ENCODE results near the gene POGK.
"Not testable (repeated sequence)": the region's sequence is repeated elsewhere in the genome, so short reads cannot be mapped to it uniquely, and the experiment has no call there.

The POGK gene

DNA sequence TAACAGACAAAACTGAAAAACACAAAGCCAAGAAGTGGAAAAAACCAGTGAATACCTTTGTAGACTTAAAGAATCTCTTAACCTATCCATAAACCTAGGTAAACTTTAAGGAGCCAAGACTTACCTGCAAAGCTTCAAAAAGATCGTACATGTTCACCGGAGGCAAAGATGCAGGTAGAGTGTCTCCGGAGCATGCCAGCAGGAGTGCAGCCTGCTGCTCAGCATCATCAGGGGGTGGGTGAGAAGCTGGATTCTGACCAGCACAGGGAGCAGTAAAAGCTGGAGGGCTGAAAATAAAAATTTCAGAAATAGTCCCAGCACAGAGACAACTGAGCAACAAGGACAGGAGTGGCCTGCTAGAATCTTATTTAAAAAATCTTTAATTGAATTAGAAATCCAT is 18.7 kb downstream of the POGK start:
- no peak for DNase-seq

DNA sequence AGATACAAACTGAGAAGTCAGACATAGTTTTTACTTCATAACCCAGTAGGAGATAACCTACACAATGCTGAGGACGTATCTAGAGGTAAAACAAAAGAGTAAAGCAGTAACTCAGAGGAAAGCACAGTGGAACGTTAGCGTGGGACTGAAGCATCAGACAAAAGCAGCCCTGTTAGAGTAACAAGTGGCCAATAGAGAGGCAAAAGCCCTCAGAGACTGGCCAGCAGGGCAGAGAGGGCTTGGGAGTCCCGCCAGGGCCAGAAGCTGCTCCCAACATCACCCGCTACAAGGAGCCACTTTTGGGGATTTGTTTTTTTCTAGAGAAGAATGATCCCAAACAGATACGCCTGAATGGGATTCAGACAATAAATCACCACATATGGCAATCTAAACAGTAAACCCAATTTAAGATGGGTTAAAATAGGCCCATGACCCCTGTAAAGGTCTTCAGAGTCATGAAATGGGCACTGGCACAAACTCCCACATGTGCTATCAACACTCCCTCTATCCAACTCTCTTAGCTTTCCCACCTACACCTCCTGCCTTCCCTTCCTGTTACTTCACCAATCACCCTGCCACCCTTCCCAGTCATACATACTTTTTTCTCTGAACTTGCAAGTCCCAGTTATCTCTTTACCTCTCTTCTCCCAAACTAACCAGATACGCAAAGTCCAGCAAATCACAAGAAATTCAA is 19.6 kb downstream of the POGK start:
- no peak for DNase-seq

DNA sequence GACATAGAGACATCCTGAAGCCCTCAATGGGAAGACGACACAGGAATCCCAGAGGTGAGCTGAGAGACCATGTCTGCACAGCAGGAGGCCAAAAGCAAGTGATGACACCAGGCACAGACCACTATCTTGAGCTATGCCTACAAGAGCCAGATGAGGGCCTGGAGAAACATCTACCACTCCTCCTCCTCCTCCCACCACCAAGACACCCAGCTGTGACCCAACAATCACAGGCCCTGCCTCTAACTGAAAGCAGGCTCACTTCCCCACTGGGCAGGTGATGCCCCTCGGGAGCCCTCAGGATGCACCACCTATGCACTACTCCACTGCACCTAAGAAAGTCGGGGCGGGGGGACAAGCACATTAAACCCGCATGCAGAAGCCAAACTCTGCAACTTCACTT is 20.3 kb downstream of the POGK start:
- DNase-seq = no peak

DNA sequence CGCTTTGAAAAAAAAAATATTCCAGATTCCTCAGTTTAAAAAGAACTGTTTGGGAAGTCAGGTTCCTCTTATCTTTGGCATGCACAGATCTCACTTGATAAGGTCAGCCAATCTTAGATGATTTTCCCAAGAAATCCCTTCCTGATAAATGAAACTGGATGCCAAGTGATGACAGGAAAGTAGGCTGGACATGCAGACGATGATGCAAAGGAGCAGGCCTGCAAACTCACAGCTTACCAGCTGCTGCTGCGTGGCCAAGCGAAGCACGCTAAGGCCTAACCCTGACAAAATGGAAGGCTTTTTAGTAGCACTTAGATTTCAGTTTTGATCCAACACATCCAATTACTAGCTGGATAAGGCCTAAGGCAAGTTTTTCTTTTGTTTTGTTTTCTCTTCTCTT is 26.7 kb downstream of the POGK start:
- no peak for DNase-seq

DNA sequence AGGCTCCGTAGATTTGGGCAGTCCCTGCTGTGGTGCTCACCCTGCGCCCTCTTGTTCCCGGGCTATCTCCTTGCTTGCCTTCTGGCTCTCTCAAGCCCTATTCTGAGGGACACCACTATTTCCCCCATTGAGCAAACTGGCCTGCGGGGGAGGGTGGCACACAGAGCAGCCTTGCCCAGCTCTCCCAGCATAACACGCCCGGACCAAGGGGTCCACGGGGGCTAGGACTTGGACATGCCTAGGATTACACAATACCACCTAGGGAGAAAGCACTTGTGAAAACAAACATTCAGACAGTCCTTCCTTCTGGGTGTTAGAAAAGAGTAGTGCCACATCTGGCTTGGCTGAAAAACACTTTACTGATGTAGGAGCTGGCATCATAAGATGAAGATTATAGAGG is 29.4 kb downstream of the POGK start:
- no peak for DNase-seq

DNA sequence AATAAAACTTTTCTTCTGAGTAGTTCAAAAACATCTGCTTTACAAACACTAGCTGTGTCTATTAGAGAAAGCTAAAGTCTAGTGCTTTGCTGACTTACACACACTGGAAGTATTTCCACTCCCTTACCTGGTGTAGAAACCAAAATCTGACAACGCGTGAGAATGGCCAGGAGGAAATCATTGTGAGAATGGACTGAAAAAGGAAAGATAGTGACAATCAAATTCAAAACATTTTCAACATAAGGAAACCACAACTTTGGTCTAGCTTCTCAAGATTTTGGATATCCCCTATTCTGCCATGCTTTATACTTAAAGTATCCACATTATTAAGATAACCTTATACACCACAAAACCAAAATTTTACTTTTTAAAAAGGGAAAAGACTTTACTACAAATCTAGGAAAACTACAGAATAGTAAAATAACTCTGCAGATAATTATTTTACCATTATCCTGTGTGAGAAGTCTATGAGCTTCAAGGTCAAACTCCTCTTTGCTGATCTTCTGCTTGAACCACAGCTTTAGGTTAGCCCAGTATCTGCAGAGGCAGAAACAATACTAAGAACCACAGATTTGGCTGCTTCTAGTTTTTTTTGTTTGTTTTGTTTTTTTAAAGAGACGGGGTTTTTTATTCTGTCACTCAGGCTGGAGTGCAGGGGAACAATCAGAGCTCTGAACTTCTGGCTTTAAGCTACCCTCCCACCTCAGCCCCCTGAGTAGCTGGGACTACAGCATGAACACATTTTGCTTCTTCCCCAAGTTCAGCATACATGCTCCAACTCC is 30.2 kb downstream of the POGK start:
- no peak for DNase-seq

DNA sequence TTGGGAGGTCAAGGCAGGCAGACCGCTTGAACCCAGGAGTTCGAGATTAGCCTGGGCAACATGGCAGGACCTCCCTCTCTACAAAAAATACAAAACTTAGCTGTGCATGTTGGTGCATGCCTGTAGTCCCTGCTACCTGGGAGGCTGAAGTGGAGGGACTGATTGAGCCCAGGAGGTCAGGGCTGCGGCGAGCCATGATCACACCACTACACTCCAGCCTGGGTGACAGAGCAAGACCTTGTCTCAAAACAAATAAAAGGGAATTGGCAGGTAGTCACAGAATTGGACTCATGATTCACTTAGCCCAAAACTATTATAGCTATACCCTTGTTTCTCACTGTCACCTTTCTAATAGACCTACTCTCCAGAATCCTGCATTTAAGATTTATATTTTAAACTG is 31.3 kb downstream of the POGK start:
- DNase-seq = no peak

DNA sequence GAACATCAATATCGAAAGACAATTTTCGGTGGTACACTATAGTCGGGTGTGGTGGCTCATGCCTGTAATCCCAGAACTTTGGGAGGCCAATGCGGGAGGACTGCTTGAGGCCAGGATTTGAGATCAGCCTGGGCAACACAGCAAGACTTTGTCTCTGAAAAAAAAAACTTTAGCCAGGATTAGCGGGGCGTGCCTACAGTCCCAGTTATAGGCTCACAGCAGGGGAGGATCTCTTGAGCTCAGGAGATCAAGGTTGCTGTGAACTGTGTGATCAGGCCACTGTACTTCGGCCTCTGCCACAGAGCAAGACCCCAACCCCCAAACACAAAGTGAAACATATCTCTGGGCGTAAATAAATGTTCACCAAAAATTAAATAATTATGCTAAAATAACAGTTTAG is 35.2 kb downstream of the POGK start:
- DNase-seq = no peak

DNA sequence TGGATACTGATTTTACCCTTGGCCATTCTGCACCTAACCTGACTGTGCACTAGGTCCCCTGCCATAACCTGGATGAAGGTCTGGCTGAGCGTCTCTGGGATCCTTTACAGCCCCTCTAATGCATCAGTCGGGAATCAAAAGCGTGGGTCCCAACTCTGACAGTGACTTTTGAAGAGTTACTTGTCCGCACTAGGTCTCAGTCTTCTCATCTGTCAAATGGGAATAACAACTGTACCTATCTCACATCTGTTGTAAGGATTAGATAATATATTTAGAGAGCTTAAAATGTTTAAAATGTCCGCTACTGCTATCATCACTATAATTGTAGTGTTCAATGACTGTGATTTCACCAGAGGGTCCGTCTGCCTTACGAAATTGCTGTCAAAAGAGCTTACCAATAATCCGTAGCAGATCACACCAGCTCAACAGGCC is 36.0 kb downstream of the POGK start:
- DNase-seq = no peak

DNA sequence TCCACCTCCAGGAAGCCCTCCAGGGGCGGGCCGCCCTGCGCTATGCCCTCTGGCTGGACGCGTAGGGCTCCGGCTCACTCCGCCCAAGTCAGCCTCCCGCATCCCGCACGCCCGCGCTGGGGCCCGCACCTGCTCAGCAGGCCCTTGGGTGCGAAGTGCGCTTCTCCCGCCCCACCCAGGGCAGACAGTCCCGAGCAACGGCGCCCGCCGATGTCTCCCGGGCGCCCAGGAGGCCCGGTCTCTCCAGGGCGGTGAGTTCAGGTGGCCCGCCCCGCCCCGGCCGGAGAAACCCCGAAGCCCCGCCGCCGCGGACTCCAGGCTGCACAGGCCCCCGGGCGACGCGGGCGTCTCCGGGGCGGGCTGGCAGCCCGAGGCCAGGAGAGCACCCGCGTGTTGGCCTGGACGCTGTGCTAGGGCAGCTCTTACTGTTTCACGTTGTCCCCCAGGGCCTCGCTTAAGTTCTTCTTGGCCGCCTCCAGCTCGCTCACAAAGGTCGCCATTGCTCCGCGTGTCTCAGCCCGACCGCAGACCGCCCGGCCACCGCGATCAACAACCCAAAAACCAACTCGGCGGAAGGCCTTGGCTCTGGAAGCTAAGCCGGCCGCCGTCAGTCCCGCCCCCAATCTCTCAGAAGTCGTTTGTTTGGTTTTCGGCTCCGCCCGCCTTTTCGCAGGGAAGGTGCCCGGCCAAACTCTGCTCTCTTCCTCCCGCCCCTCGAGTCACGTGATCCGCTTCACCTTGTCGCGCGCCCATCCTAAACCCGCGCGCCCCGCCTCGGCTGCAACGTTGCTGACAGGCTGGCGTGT is 36.7 kb downstream of the POGK start, which contains the start of gene TADA1:
Gene TADA1, minus strand, starts transcription at position 531 of the 806 bp plus-strand sequence. Its CDS starts 31 bp downstream, at position 500.
- DNase-seq = peak; percentile 97

DNA sequence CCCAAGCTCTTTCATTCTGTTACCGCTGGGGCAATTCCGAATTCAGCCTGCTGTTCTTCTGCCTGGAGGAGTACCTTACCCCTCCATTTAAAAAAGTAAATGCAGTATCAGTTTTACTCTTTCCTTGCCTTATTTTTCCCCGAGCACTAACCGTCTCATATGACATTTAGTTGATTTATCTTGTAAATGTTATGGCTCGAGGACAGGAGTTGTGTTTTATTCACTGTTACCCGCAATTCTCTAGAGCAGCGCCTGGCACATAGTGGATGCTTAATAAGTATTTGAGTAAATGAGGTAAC is 37.2 kb downstream of the POGK start:
- DNase-seq = no peak

DNA sequence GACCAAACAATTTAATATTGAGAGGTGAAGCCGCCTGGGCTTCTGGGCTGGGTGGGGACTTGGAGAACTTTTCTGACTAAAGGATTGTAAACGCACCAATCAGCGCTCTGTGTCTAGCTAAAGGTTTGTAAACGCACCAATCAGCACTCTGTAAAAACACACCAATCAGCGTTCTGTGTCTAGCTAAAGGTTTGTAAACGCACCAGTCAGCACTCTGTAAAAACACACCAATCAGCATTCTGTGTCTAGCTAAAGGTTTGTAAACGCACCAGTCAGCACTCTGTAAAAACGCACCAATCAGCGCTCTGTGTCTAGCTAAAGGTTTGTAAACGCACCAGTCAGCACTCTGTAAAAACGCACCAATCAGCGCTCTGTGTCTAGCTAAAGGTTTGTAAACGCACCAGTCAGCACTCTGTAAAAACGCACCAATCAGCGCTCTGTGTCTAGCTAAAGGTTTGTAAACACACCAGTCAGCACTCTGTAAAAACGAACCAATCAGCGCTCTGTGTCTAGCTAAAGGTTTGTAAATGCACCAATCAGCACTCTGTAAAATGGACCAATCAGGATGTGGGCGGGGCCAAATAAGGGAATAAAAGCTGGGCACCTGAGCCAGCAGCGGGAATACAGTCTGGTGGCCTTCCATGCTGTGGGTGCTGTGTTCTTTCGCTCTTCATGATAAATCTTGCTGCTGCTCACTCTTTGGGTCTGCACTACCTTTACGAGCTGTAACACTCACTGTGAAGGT is 39.1 kb downstream of the POGK start:
- DNase-seq = not testable (repeated sequence)

DNA sequence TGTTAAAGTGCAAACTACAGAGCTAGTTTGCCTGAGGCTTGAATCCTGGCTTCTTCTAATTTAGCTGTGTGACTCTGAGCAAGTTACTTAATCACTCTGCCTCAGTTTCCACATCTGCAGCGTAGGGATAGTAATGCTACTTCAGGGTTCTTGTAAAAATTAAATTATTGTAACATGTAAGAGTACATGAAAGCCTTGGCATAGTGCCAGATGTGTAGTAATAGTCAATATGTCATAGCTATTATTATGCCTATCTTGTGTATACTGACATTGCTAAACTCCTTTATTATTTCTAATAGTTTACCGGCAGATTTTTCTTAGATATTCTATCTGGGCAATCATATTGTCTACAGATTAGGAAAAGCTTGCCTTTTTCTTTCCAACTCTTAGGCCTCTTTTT is 43.6 kb downstream of the POGK start:
- DNase-seq = no peak

DNA sequence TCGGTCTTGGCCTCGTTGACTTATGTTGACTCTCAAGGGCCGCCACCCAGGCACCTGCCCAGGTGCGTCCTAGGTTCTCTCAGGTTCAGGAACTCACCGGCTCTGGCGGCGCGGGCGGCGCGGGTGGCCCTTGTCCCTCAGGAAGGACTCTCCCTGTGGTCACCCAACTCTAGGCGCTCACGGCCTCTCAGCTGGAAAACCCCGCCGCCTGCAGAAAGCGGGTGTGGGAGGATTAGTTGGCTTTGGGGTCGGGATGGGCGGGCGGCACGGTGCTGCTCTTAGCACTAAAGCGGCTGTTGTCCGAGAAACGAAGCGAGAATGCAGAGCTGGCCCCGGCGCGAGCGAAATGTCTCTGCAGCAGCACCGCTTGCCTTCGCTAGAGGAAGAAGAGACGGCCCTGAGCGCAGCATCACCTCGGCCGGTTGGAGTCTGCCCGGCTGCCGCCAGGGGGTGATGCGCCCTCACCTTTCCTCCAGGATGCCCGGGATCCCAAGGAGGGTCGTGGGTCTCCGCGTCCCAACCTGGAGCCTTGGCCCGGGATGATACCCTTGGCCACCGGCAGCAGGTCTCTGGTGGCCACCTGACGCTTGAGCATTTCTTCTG is 44.9 kb downstream of the POGK start:
- DNase-seq = no peak

DNA sequence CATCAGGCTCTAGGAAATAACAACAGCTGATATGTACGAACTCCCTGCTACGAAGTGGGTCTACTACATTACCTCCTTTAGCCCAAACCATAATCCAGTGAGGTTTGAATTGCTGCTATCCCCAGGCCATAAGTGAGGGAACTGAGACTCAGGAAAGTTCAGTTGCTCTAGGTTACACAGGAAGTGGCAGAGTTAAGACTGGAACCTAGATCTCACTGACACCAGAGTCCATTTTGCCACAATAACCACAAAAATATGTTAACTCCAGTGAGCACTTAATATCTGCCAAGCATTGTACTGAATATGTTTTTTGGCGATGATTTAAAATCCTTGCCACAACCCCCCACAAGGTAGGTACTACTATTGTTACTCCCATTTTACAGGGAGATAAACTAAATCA is 45.7 kb downstream of the POGK start:
- no peak for DNase-seq

DNA sequence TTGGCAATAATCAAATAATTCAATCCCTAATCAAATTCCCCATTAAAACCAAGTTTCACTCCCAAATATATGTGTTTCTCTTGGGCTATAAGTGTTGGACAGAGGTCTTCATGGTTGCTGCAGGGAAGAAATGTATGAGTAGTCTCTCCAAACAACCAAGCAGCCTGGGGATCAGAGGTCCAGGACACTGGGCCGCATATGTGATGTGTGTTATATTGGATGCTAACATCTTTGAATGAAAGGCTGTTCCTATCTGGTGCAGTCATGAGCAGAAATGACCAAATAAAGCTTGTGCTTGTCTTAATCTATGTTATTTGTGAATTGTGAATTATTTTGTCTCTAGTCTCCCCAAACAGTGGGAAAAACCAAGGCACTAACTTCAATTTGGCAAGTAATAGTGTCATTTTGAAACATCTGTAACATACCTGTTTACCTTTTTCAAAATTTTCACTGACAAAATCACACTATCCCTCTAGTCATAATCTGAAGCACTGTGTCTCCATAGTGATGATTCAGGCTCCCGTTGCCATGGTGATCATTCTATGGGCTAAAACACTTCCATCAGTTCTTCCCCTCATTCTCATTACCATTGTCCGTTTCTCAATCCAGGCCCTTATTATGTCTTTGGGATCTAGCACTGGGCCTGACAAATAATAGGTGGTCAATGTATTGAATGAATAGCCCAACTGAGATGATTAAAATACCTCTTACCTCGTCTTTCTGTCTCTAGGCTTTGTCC is 49.3 kb downstream of the POGK start:
- DNase-seq = no peak

DNA sequence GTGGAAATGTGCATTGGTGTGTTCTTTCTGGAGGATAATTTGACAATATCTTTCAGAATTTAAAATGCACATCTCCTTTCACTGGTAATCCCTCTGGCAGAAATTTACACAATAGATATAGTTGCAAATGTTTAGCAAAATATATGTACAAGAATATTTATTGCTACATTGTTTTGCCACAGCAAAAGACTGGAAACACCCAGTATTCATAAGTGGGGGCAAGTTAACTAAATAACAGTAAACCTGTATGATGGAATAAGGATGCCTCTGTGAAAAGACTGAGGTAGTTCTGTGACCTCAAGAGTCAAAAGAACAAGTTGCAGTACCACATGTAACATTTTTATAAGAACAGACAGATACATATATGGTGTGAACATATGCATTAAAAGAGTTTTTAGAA is 50.5 kb downstream of the POGK start:
- no peak for DNase-seq

DNA sequence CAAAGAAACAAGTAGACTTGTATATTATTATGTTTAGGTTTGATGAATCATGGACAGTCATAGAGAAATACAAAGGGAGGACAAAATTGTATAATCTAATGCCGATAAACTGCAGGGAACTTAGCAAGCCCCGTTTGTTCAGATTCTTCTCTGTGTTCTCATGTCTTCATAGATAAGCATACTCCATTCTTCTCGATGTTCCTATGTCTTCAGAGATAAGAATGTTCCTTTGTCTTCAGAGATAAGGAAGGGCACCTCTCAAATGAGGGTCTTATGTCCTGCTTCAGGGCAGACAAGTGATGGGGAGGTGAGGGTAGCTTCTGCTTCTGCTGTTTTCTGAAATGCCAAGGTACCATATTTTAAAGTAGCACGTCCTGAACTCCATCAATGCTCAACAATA is 56.5 kb downstream of the POGK start:
- DNase-seq = no peak

DNA sequence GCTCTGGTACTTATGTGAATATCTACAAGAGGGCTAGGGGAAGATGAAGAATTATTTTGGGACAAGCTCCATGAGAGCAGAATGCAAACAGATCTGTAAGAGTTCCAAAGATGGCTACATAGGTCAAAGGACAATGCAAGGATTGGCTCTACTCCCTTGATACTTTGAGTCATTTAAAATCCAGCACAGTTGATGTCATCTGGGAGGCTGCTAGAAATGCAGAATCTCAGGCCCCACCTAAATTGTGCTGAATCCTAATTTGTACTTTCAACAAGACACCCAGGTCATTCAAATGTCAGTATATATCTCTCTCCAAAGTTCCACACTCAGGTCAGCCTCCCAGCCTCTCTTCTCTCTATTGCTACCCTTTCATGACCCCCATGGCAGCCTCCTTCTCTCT is 60.5 kb downstream of the POGK start:
- no peak for DNase-seq

DNA sequence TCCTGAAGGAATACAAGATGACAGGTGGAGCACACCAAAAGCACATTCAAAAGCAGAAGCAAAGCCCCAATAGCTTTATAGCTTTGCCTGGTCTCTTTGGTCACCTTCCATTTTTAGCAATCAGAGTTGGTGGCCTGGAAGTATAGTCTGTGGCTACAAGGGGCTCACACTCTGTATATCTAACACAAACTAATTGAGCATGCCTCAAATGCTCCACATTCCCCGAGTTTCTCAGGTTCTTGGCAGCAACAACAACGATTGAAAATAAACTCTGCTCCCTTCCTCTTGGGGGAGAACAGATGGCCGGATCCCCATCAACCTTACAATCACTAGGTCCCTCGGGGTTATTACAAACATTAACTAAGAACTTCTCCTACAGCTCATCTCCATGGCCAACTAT is 61.7 kb downstream of the POGK start:
- DNase-seq = no peak

DNA sequence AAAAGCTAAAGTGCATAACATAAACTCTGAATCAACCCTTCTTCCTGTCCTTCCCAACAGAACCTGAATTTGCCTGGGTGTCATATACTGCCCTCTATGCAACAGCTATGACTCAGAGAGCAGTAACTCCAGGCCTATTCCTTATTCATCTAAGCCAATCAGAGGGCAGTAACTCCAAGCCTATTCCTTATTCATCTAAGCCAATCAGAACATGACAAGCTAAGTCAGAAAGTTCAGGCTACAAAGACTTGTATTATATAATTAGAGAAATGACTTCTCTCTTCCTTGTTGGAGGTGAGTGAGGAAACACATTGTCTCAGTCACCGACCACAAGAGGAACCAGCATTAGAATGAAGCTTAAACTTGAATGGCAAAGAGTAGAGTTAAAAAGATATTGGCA is 63.0 kb downstream of the POGK start:
- no peak for DNase-seq

DNA sequence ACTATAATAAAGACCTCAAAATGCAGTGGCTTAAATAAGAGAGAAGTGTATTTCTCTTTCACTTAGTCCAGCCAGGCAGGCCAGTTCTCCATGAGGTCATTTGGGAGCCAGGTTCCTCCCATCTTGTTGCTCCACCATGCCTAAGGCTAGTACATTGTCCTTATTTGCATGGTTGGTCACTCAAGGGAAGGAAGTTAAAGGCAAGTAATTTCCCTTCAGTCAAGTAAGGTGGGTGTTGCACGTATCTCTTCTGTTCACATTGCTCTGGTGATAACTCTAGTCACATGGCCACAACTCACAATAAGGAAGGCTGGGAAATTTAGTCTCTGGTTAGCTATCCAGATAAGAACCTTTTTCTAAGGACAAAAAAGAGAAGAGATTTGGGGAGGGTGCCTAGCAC is 64.0 kb downstream of the POGK start:
- no peak for DNase-seq
